Mesothelial cell of epicardium (in vitro differentiated cells): ENCODE results near the gene NTPCR. TPM values are rescaled to one million over a fixed set of nuclear protein-coding genes. Genes with fewer than 3 reads are reported as not detected.
"Not testable (repeated sequence)": the region's sequence is repeated elsewhere in the genome, so short reads cannot be mapped to it uniquely, and the experiment has no call there.

ENCODE experiments used
- DNase-seq, 2 experiments: peaks; one replicate each; pipeline ENCODE4 v3.0.0; 2021; ENCODE audit warnings: low spot score in 2 of 2; ENCODE audit not compliant: unreplicated experiment in 2 of 2
- H3K27ac Mint-ChIP-seq: 2 replicates; pipeline ENCODE4 v1.8.0; 2021; ENCODE audit warnings: mixed read lengths
- H3K27me3 Mint-ChIP-seq: 2 replicates; pipeline ENCODE4 v1.8.0; 2021; ENCODE audit warnings: low read depth, mixed read lengths
- H3K36me3 Mint-ChIP-seq: 2 replicates; pipeline ENCODE4 v1.8.0; 2021; ENCODE audit warnings: mixed read lengths
- H3K4me1 Mint-ChIP-seq: 2 replicates; pipeline ENCODE4 v1.8.0; 2021; ENCODE audit warnings: mixed read lengths
- H3K4me3 Mint-ChIP-seq: 2 replicates; pipeline ENCODE4 v1.8.0; 2021; ENCODE audit warnings: mild to moderate bottlenecking, moderate library complexity, mixed read lengths
- H3K9me3 Mint-ChIP-seq: 2 replicates; pipeline ENCODE4 v1.8.0; 2021; ENCODE audit warnings: mixed read lengths
- total RNA-seq: library from RNA; stranded (reverse); gene quantifications from 3 replicates; pipeline ENCODE4 v1.2.1, GENCODE V29; 2021
- TF ChIP-seq, protein P1 (sequence below): fragments of 200-600 bp; sonication (generic); IDR thresholded peaks from one replicate; pipeline ENCODE4 v1.5.0; 2021; ENCODE audit warnings: antibody characterized with exemption; ENCODE audit not compliant: unreplicated experiment

The NTPCR gene
- total RNA-seq, 1 donor from 2014 or later, result 59.1 TPM

DNA sequence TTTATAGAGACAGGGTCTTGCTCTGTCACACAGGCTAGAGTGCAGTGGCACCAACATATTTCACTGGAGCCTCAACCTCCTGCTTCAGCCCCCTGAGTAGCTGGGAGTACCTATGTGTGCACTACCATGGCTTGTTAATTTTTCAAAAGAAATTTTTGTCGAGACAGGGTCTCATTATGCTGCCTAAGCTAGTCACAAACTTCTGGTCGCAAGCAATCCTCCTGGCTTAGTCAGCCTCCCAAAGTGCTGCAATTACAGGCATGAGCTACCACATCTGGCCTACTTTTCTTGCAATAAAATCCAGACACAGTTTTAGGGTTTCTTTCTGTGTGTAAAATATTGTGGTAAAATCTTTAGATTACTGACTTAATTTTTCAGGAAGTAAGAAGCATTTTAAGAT is 27.9 kb upstream of the NTPCR start:
- H3K9me3 Mint-ChIP-seq, result peaks cover 10% of the 10 kb centered on the region
- H3K4me3 Mint-ChIP-seq, result no peak overlapping the region
- no peak for DNase-seq
- no peaks in the 10 kb centered on the region for H3K36me3 Mint-ChIP-seq
- H3K27ac Mint-ChIP-seq, result no peak overlapping the region
- H3K4me1 Mint-ChIP-seq, result peaks cover 16% of the 10 kb centered on the region
- H3K27me3 Mint-ChIP-seq, result no peaks in the 10 kb centered on the region
- TF ChIP-seq, protein P1, sequence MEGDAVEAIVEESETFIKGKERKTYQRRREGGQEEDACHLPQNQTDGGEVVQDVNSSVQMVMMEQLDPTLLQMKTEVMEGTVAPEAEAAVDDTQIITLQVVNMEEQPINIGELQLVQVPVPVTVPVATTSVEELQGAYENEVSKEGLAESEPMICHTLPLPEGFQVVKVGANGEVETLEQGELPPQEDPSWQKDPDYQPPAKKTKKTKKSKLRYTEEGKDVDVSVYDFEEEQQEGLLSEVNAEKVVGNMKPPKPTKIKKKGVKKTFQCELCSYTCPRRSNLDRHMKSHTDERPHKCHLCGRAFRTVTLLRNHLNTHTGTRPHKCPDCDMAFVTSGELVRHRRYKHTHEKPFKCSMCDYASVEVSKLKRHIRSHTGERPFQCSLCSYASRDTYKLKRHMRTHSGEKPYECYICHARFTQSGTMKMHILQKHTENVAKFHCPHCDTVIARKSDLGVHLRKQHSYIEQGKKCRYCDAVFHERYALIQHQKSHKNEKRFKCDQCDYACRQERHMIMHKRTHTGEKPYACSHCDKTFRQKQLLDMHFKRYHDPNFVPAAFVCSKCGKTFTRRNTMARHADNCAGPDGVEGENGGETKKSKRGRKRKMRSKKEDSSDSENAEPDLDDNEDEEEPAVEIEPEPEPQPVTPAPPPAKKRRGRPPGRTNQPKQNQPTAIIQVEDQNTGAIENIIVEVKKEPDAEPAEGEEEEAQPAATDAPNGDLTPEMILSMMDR, result no peak

DNA sequence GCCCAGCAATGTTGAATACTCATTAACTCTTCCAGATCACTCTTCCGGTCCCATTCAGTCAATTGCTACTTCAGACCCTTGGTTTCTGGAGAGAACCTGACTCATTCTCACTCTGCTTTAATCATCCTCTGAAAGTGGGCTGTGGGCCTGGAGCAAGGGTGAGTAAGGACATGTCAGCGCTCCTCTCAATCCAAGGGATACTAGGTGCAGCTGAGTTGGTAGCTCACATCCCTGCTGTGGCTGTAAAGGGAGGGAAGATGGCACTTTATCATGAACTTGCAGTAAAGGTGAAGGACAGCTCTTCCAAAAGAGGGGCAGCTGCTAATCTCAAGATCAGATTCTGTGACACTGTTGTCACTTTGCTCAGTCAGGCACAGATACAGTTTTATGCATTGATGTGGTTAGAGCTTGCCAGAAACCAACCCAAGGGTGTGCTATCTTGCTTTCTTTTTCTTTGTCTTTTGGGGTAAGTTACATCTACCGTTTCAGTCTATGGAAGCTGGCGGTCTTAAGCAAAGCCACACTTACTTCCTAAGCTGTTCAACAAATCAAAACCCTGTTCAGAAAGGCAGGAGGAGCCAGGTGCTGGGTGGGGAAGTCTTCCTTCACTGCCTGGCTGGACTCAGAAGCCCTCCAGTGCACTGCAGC is 26.5 kb upstream of the NTPCR start:
- peaks cover 10% of the 10 kb centered on the region for H3K9me3 Mint-ChIP-seq
- DNase-seq, result no peak
- TF ChIP-seq, protein P1, result no peak
- peaks cover 20% of the 10 kb centered on the region for H3K4me1 Mint-ChIP-seq
- no peaks in the 10 kb centered on the region for H3K36me3 Mint-ChIP-seq
- no peak overlapping the region for H3K4me3 Mint-ChIP-seq
- no peaks in the 10 kb centered on the region for H3K27me3 Mint-ChIP-seq
- no peak overlapping the region for H3K27ac Mint-ChIP-seq

DNA sequence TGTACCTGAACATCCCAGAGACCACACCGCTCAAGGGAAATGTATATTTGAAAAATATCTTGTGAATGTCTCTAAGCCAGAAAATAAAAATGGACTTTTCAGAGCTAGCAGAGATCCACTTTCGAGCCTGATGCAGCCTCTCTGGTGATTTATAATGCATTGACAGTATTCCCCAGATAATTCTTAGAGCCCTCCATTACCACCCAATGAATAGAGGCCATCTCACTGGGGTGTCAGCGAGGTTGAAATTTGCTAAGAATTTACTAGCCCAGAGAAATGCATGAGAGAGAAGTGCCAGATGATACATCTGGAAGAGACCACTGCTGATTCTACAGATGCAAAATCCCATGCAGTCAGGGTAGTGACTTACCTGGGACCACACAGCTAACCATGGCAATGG is 25.5 kb upstream of the NTPCR start:
- Mint-ChIP-seq H3K4me1 (peaks cover 27% of the 10 kb centered on the region), H3K9me3 (peaks cover 5% of the 10 kb centered on the region), H3K27ac (no peak overlapping the region), H3K27me3 (no peaks in the 10 kb centered on the region), H3K4me3 (no peak overlapping the region), H3K36me3 (no peaks in the 10 kb centered on the region)
- TF ChIP-seq, protein P1, result no peak
- no peak for DNase-seq

DNA sequence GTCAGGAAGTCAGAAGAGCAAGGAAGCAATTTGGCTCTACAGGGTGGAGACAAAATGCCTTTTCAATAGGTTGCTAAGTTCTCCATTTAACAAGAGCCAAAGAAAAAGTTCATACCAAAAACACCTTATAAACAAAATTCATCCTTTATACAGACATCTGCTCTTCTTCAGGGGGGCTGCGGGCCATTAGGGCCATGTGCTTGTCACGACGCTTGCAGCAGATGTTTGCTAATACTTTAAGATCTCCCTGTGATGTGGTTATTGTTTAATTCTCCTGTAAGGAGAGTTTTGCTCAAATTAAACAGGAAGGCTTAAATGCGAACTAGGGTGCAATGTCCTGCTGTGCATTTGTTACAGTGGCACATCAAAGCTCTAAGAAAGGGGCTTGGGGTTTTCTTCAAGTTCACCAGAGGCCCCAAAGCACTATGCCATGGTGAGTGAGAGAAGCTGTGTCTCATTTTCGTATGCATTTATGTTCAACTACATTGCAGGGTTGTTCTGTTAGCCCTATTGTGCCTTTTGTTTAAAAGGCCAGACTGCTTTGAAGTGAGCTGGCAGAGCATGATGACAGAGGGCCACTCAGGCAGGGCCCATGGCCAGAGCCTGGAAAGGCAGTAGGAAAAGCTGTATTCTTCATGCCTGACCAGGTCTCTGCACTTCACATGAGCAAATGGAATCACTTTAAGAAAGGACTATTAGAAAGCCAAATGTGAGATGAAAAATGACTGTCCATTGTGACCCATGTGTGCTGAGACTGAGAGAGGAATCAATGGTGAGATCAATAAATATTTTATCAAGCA is 24.8 kb upstream of the NTPCR start:
- no peak for DNase-seq
- Mint-ChIP-seq H3K4me3 (no peak overlapping the region), H3K9me3 (peaks cover 5% of the 10 kb centered on the region), H3K27ac (no peak overlapping the region), H3K36me3 (no peaks in the 10 kb centered on the region), H3K27me3 (no peaks in the 10 kb centered on the region), H3K4me1 (peaks cover 29% of the 10 kb centered on the region)
- TF ChIP-seq, protein P1, result no peak

DNA sequence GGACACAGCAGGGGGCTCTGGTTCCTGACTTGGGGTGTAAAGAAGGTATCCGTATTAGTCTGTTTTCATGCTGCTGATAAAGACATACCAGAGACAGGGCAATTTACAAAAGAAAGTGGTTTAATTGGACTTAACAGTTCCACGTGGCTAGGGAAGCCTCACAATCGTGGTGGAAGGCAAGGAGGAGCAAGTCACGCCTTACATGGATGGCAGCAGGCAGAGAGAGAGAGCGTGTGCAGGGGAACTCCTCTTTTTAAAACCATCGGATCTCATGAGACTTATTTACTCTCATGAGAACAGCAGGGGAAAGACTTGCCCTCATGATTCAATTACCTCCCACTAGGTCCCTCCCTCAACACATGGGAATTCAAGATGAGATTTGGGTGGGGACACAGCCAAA is 23.2 kb upstream of the NTPCR start:
- H3K4me3 Mint-ChIP-seq, H3K36me3 Mint-ChIP-seq, H3K9me3 Mint-ChIP-seq, DNase-seq, H3K27me3 Mint-ChIP-seq, H3K27ac Mint-ChIP-seq: not testable (repeated sequence)
- peaks cover 23% of the 10 kb centered on the region for H3K4me1 Mint-ChIP-seq

DNA sequence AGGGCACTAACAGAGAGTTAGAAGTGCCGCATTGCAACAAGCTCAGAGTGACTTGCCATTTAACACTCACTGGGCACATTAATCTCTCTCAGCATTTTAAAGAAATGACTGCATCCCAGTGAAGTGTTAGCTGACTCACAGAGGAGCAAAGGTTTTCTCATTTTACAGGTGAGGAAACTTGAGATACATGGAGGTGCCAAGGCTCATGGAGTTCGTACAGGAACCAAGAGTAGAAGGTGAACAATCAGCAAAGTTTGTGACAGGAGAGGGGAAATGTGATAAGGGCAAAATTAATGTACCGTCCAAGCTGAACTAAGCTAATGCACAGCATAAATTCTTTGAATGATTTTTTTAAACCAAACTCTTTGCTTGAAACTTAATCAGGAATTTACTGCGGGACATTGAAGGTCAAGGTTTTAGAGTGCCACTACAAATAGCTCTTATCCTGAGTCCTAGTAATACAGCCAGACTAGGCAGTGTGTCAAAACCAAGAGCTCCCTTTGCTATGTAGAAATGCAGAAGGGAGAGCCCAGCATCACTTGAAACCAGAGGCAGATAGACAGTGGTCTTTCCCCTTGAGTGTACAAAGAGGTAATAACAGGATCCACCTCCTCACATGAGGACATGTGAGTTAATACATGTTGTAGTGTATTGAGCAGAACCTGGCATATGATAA is 22.4 kb upstream of the NTPCR start:
- Mint-ChIP-seq H3K9me3 (peaks cover 5% of the 10 kb centered on the region), H3K27ac (no peak overlapping the region), H3K27me3 (no peaks in the 10 kb centered on the region), H3K4me3 (no peak overlapping the region), H3K36me3 (no peaks in the 10 kb centered on the region), H3K4me1 (peaks cover 19% of the 10 kb centered on the region)
- TF ChIP-seq, protein P1, result no peak
- DNase-seq, result no peak
